Urothelium cell line (cell line): ENCODE data around the gene BTC.
"Not testable (repeated sequence)": the region's sequence is repeated elsewhere in the genome, so short reads cannot be mapped to it uniquely, and the experiment has no call there.

Source experiments
- DNase-seq: peaks from one replicate; pipeline ENCODE4 v3.0.0; 2011; ENCODE audit warnings: low spot score, mixed read lengths
- FAIRE-seq: peaks from 2 replicates; lab custom pipeline; 2011; peaks lifted over from hg19 to GRCh38; lab: Jason Lieb, UNC

Gene BTC

GRCh38 chr4:74794382-74795010 is at the start of gene BTC:
TSS of gene BTC (minus strand) at chr4:74794523. CDS start at chr4:74794325, 198 bp downstream.
- DNase-seq = peak; percentile 77
- peak; percentile 40 for FAIRE-seq

- DNase-seq (no peak), FAIRE-seq (no peak)
These were observed 46.7 kb upstream of the BTC start for GRCh38 chr4:74840936-74841509.

DNA sequence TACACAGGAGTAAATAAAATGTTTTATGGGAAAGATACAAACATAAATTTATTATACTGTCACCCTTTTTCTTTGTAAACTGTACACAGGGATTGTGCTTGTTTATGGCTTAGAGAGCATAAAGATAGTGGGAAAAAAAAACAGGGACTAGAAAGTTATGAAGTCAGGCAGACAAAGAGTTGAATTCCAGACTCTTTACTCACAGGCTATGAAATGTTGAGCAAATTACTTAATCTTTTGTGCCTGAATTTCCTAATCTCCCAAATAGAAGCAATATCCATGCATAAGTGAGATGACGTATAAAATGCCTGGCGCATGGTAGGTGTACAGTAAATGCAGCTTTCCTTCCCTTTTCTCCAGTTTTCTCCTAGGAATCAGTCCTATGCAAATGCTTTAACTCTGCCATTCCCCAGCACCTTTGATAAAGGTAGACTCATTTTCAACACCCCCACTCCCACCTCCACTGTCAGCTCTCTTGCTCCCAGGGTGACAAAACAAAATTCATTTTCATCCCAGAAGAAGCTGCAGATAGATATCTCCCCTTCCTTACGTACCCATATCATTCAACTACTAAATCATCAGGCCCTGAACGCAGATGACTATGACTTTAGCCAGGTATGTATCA is 44.5 kb upstream of the BTC start:
- FAIRE-seq (no peak), DNase-seq (peak; percentile 14)

DNA sequence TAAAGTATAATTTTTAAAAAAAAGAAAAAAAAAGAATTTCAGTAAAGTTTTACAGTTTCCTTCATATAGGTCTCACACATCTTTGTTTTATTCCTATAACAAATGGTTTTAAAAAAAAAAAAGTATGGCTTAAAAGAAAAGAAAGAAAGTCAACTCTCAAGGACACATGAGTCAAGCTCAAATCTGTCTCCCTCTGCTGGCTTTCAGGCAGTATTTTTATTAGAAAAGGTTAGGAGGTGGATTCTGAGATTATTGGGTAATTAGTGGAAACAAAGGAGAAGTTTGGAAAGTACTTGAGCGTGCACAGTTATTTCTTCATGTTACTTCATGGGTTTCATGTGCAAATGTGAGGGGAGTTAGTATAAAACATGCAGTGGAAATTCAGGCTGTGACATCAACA is 36.6 kb upstream of the BTC start:
- no peak for FAIRE-seq
- DNase-seq = no peak

DNA sequence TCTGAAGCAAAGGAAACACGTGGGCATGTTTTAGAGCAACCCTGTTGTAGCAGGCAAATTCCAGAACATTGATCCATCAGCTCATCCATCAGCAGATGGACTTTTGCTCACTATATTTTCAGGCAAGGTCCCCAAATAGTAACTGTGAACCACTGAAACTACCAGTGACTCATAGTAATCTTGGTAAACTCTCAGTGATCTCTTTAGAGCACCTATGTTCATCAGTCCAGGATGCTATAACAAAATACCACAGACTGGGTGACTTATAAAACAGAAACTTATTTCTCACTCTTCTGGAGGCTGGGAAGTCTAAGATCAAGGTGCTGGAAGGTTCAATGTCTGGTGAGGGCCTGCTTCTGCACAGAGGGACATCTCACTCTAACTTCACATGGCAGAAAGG is 28.9 kb upstream of the BTC start:
- FAIRE-seq (no peak), DNase-seq (no peak)

GRCh38 chr4:74822603-74823002 is 28.3 kb upstream of the BTC start:
- no peak for DNase-seq
- FAIRE-seq = no peak

GRCh38 chr4:74821541-74821940 is 27.2 kb upstream of the BTC start:
- FAIRE-seq = no peak
- DNase-seq = no peak

DNA sequence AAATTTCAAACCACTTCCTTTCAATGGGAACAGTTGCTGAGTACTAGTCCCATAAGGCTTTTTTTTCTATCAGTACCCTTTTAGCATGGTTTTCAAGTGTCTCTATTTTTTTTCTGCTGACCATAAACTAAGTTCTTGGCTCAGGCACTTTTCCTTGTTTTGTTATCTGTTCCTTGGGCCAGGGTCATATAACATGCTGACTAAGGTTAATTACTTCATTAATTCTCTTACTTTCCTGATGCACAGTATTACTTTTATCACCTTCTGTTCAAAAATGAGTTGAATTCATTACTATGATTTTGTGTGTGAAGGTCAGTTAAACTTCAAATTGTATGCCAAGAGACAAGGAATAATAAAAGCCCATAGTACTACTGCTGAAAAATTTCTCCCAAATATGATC is 19.7 kb upstream of the BTC start:
- FAIRE-seq (no peak), DNase-seq (no peak)

GRCh38 chr4:74812056-74812455 is 17.7 kb upstream of the BTC start:
- not testable (repeated sequence) for FAIRE-seq, DNase-seq

- FAIRE-seq (no peak), DNase-seq (peak; percentile 29)
These were observed 11.3 kb upstream of the BTC start for GRCh38 chr4:74805601-74806000.

GRCh38 chr4:74800310-74800709 is 6.0 kb upstream of the BTC start:
- DNase-seq (no peak), FAIRE-seq (no peak)

DNA sequence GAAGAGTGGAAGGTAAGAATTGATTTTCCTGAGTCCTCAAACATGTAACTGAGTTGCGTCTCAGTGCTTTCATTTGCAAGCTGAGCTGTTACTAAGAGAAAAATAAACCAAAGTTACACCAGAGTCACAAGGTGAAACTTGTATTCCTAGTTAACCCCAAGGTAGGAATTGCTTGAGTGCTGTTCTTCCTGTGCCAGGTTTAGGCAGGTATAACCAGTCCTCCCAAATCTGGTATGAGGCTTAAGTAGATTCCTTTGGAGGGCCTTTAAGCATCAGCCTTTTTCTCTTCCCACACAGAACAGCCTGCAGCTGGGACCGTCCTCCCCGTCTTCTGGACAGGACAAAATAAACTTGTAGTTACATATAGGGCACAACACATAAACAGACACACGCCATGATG is 2.3 kb upstream of the BTC start:
- FAIRE-seq (no peak), DNase-seq (no peak)

DNA sequence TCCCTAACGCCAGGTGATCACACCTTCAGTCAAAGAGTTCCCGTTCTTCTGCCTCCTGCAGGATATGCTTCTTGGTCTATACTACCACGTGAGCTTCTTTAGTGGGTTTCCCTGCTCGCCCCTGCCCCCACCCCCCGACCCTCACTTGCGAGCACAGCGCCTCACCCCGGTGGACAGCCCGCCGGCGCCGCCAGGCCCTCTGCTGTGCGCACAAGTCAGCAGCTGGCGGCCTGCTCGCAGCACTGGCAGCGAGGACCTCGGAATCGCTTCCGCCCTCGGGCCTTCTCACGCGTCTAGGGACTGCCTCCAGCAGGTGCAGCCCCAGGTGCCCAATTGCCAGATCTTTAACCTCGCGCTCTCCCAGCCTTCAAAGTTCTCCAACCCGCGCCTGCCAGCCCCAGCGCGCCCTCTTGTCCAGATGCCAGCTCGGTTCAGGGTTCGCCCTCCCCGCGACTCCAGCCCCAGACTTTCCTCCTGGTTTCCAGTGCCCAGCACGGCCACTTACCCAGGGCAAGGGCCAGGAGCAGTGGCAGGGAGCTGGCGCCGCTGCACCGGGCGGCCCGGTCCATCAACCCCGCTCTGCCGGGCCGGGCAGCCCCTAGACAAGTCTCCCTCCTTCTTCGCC is 454 bp downstream of the BTC start:
- no peak for FAIRE-seq
- DNase-seq = peak; percentile 86

DNA sequence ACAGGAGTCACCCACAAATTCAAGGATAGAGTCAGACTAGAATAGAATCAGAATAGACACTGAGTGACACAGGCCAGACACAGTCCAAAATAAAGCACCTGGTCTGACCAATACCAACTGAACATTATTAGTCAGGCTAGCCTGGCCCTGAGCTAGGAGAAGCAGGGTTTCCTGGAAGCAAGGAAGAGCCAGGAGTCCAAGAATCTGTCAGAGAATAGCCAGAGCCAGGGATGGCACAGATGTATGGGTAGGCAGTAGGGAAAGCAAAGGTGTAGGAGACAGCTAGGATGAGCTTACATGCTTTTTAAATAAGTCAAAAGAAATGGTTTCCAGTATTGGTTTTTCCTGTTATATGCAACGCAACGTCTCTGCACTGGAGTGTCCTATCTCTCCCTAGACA is 3.7 kb downstream of the BTC start:
- FAIRE-seq (no peak), DNase-seq (no peak)

DNA sequence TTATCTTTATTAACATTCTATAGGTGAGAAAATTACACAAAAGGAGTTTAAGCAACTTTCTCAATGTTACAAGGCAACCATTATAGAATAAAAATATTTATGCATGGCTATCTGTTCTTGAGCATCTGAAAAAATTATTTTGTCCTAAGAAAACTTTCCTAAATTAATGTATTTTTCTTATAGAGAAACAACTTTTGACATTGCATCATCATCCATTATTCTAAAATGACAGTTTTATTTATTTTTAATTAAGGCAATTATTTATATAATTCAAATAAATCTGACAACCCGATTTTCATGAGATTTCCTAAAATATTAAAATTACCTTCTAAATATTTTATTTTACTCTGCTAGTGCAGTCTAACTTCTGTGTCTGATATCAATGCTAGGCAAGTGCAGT is 4.8 kb downstream of the BTC start:
- no peak for FAIRE-seq

DNA sequence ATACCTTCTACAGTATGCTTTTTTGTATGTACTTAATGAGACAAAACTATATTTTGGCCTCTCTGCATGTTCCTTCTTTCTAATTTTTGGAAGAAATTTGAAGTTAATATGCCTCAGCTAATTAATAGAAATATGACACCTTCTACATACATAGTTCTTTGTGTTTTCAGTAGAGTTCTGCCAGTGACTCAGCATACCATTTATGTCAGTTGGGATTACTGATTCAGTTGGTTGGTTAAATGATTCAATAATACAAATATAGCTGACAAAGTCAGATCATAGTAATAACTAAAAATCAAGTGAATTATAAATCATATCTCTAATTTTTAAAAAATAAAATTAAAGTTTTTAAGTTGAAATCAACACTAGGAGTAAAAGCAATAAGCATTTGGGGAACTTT is 16.8 kb downstream of the BTC start:
- DNase-seq (no peak), FAIRE-seq (no peak)

More for the DNA sequence above, 4.8 kb downstream of the BTC start:
- DNase-seq = no peak

DNA sequence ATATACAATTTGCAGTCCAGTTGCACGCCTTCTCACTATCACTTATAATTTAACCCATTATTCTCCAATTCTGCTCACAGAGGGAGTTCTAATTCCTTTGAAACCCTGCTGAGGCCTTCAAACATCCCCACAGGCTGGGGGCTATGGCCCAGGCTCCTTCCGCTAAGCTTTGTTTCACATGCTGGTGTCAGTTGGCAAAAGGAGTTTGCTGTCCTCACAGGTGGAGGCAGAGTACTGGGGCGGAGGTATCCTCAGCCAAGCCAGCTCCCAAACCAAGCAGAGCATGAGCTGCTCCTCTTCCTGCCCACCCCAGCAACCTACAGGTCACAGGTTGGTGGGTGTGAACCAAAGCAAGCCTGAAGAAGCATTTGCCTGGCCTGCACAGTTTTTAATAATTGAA is 21.5 kb downstream of the BTC start:
- DNase-seq (no peak), FAIRE-seq (no peak)

DNA sequence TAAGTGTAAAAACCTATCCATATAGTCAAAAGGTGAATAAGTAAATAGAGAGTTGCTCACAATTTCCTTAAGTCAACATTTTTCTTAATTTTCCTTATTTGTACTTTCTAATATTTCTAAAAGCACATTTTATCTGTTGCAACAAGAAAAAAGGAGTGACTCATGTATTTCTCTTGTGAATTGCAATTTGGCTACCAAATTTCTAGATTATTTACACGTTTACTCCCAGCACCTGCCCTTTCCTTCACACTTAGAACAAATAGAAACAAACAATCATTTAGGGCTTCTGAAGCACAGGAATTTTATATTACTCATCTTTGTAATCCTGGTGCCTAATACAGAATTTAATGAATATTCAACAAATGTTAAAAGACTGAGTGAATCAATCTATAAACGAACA is 22.2 kb downstream of the BTC start:
- DNase-seq (no peak), FAIRE-seq (no peak)

DNA sequence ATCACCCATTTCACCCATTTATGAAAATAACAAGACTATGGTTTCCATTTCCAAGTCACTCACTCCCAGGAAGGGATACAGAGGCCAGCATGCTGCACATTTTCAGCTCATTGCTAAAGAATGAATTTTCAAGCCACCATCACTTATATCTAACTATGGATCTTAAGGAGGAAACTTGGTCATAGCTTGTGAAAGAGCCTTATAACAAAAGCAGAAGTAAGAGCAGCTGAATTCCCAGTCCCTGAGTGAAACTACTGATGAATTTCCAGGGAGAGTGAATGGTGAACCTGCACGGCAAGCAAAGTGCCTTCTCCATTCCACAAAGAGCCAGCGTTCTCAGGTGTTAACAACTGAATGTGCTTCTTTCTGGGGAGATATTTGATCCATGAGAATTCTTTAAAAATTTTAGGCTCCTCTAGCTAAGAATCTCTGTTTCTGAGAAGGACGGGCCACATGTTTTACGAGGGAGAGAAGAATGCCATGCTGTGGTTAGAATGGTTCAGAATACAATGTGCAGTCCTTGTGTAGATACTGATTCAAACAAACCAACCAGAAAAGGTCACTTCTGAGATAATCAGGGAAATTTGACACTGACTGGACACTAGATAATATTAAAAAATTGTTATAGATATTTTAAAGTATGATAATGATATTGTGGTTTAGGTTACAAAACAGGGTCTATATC is 24.0 kb downstream of the BTC start:
- FAIRE-seq (no peak), DNase-seq (no peak)

GRCh38 chr4:74768857-74769525 is 25.3 kb downstream of the BTC start:
- FAIRE-seq = no peak
- peak; percentile 46 for DNase-seq

GRCh38 chr4:74764119-74764518 is 30.2 kb downstream of the BTC start:
- FAIRE-seq (no peak), DNase-seq (no peak)
